ENCODE results near the gene CLEC2L. TPM values are rescaled to one million over a fixed set of nuclear protein-coding genes. Genes with fewer than 3 reads are reported as not detected.

Gene CLEC2L
- total RNA-seq, 2 donors from 2014 or later: not detected

GRCh38 chr7:139532636-139533155 is 9.2 kb downstream of the CLEC2L start:
- WGBS, 2 donors: 72 to 90% methylated on average over 6 of the region's 6 CpGs

GRCh38 chr7:139534096-139534495 is 10.6 kb downstream of the CLEC2L start:
- no peak overlapping the region for H3K4me3 ChIP-seq
- H3K27ac ChIP-seq: no peak overlapping the region
- TF ChIP-seq CTCF (IDR thresholded peaks at IDR 0.05): no peak
- TF ChIP-seq POLR2A (IDR thresholded peaks at IDR 0.05): no peak
- no peaks in the 10 kb centered on the region for H3K9me3 ChIP-seq
- no peaks in the 10 kb centered on the region for H3K27me3 ChIP-seq
- H3K4me1 ChIP-seq: no peaks in the 10 kb centered on the region
- no peak for DNase-seq
- WGBS, 2 donors: 79 to 80% methylated on average over 9 of the region's 9 CpGs
- intact Hi-C loops (cut with DNase I): no loop called here
- no peaks in the 10 kb centered on the region for H3K36me3 ChIP-seq (replicated peaks in 1 of 2; ENCODE audit: insufficient read depth in 1 of 2, low read depth in 2 of 2)
- ATAC-seq: no peak

More at GRCh38 chr7:139532636-139533155, 9.2 kb downstream of the CLEC2L start:
- no peaks in the 10 kb centered on the region for H3K9me3 ChIP-seq
- no peak for ATAC-seq
- H3K27ac ChIP-seq: no peak overlapping the region
- TF ChIP-seq CTCF (IDR thresholded peaks at IDR 0.05) (no peak), POLR2A (IDR thresholded peaks at IDR 0.05) (no peak)
- no peaks in the 10 kb centered on the region for H3K4me1 ChIP-seq
- no peak overlapping the region for H3K4me3 ChIP-seq
- H3K36me3 ChIP-seq (replicated peaks in 1 of 2; ENCODE audit: insufficient read depth in 1 of 2, low read depth in 2 of 2): no peaks in the 10 kb centered on the region
- intact Hi-C loops (cut with DNase I): no loop called here
- H3K27me3 ChIP-seq: no peaks in the 10 kb centered on the region
- DNase-seq: no peak

GRCh38 chr7:139534966-139535651 is 11.6 kb downstream of the CLEC2L start:
- DNase-seq: no peak
- TF ChIP-seq CTCF (IDR thresholded peaks at IDR 0.05) (no peak), POLR2A (IDR thresholded peaks at IDR 0.05) (no peak)
- Histone ChIP-seq H3K4me3 (no peak overlapping the region), H3K36me3 (replicated peaks in 1 of 2; ENCODE audit: insufficient read depth in 1 of 2, low read depth in 2 of 2) (no peaks in the 10 kb centered on the region), H3K9me3 (no peaks in the 10 kb centered on the region), H3K4me1 (no peaks in the 10 kb centered on the region), H3K27ac (no peak overlapping the region), H3K27me3 (no peaks in the 10 kb centered on the region)
- no peak for ATAC-seq
- WGBS, 2 donors: 60 to 67% methylated on average over 7 of the region's 7 CpGs
- intact Hi-C loops (cut with DNase I): no loop called here

GRCh38 chr7:139536152-139536551 is 12.7 kb downstream of the CLEC2L start:
- DNase-seq (no peak), ATAC-seq (no peak)
- TF ChIP-seq CTCF (IDR thresholded peaks at IDR 0.05) (no peak), POLR2A (IDR thresholded peaks at IDR 0.05) (no peak)
- Histone ChIP-seq H3K9me3 (no peaks in the 10 kb centered on the region), H3K4me1 (no peaks in the 10 kb centered on the region), H3K27ac (no peak overlapping the region), H3K36me3 (replicated peaks in 1 of 2; ENCODE audit: insufficient read depth in 1 of 2, low read depth in 2 of 2) (no peaks in the 10 kb centered on the region), H3K4me3 (no peak overlapping the region), H3K27me3 (no peaks in the 10 kb centered on the region)
- WGBS, 2 donors: 90 to 93% methylated on average over 8 of the region's 8 CpGs
- intact Hi-C loops (cut with DNase I): no loop called here
